Islet of Langerhans (tissue), 1 donor: Measurements from ENCODE around the gene KBTBD2.
"Not testable (repeated sequence)": the region's sequence is repeated elsewhere in the genome, so short reads cannot be mapped to it uniquely, and the experiment has no call there.

ENCODE experiments used
- FAIRE-seq: peaks from one replicate; lab custom pipeline; 2011; peaks lifted over from hg19 to GRCh38; lab: Jason Lieb, UNC

Gene KBTBD2

GRCh38 chr7:32855837-32856775 lies 35.5 kb downstream of the KBTBD2 start:
- not testable (repeated sequence) for FAIRE-seq

- not testable (repeated sequence) for FAIRE-seq
These were observed 40.9 kb downstream of the KBTBD2 start for GRCh38 chr7:32850654-32851053.

DNA sequence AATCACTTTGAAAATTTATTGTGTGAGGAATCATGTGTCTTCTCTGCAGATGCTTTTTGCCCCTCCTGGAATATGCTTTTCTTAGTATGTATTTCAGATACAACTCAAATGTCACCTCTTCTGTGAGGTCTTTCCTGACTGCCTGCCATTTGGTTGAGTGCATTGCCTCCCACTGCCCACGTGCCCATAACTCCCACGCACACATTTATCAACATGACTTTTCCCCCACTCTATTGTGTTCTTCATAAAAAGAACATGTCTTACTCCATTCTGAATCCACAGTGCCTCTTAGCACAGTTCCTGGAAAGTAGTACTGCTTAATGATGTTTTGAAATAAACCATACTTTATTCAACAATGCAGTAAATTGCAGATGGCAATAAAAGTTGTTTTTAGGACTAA lies 42.9 kb downstream of the KBTBD2 start:
- not testable (repeated sequence) for FAIRE-seq

DNA sequence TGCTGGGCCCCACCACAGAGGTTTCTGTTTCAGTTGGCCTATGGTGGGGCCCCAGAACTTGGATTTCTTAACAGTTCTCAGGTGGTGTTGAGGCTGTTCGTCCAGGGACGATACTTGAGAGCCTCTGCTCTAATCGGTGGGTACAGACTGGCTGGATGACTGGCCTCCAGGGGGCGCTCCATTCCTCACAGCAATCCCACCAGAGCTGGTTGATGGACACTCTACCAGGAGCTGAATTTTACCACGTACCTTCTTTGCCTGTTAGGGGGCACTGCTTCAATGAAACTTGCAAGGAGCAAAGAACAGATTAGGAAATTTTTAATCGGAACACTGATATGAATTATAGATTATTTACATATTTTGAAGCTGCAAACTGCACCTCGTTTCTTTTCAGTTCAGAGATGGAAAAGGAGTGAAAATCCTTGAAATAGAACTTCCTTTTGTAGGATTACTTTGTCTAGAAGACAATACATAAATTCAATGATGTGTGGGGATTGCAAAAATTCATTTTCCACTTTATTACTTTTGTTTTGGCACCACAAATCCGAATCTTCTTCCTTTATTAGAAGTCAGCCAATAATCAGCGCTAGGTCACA lies 44.8 kb downstream of the KBTBD2 start:
- no peak for FAIRE-seq

DNA sequence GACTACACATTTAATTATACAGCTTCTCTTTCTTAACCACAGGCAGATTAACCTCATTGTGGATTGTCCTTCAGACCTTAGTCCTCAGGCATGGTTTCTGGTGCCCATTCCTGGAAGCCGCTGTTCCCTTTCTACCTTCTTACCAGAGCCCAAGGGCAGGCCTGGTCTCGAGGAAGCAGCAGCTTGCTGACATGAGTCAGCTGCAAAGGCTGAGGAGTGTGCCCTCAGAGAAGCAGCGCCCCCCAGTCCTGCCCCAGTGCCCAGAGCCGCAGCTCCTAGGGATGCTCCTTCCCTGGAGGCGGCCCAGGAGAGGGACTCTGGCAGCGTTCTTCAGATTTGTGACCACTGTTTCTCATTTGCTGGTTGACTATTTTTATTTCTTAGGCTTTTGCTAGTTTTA lies 46.8 kb downstream of the KBTBD2 start:
- FAIRE-seq = not testable (repeated sequence)

DNA sequence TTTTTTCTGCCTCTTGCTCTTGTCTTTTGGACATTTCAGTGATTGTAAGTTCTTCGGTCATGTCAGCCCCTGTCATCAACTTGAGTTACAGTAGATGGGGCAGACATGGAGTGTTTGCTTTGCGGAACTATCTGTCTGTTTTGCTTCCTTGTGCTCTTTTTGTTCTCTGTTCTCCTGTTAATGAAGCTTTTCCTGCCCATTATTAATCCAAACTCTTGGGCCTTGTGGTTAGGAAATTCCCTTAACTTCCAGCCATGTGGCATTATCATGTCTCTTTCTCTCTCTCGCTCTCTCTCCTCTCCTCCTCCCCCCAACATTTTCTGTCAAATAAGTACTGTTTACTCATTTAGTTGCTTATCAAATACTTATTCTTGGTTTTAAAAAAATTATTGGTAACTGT lies 47.8 kb downstream of the KBTBD2 start:
- FAIRE-seq = not testable (repeated sequence)

- not testable (repeated sequence) for FAIRE-seq
These were observed 51.7 kb downstream of the KBTBD2 start for GRCh38 chr7:32839846-32840245.

- FAIRE-seq = not testable (repeated sequence)
These were observed 62.4 kb downstream of the KBTBD2 start for GRCh38 chr7:32828996-32829752.
